ENCODE measurements around the gene ACCSL. TPM values are rescaled to one million over a fixed set of nuclear protein-coding genes. Genes with fewer than 3 reads are reported as not detected.

ACCSL gene
- total RNA-seq, 1 experiment from 2014 or later, result not detected

DNA sequence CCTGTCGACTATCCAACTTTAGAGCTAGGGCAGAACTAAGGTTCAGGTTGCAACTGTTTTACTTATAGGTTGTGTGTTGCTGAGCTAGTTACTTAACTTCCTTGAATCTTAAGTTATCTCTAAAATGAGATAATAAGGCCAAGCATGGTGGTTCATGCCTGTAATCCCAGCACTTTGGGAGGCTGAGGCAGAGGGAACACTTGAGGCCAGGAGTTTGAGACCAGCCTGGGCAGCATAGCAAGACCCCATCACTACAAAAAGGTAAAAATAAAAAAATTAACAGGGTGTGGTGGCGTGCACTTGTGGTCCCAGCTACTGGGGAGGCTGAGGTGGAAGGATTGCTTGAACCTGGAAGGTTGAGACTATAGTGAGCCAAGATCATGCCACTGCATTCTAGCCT is 20.4 kb downstream of the ACCSL start:
- Mint-ChIP-seq H3K27ac (ENCODE audit: low read depth, unreplicated experiment) (no peak overlapping the region), H3K9me3 (ENCODE audit: unreplicated experiment) (no peaks in the 10 kb centered on the region), H3K4me3 (ENCODE audit: unreplicated experiment) (no peak overlapping the region), H3K4me1 (ENCODE audit: insufficient read depth, unreplicated experiment) (peaks cover 11% of the 10 kb centered on the region), H3K27me3 (ENCODE audit: insufficient read depth, unreplicated experiment) (no peaks in the 10 kb centered on the region), H3K36me3 (ENCODE audit: insufficient read depth, unreplicated experiment) (peaks cover 3% of the 10 kb centered on the region)
- BruUV-seq (replicated peaks), result no TSS peak
- CTCF ChIA-PET, result interaction anchor here (0.6 to 2.0 kb wide), 5 partner anchors 9 to 175 kb away, joined by 3 to 14 read pairs (median 4); no protein-coding TSS in a partner anchor
- POLR2A ChIA-PET, result no interaction called here
- TF ChIP-seq, protein P1, sequence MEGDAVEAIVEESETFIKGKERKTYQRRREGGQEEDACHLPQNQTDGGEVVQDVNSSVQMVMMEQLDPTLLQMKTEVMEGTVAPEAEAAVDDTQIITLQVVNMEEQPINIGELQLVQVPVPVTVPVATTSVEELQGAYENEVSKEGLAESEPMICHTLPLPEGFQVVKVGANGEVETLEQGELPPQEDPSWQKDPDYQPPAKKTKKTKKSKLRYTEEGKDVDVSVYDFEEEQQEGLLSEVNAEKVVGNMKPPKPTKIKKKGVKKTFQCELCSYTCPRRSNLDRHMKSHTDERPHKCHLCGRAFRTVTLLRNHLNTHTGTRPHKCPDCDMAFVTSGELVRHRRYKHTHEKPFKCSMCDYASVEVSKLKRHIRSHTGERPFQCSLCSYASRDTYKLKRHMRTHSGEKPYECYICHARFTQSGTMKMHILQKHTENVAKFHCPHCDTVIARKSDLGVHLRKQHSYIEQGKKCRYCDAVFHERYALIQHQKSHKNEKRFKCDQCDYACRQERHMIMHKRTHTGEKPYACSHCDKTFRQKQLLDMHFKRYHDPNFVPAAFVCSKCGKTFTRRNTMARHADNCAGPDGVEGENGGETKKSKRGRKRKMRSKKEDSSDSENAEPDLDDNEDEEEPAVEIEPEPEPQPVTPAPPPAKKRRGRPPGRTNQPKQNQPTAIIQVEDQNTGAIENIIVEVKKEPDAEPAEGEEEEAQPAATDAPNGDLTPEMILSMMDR (IDR thresholded peaks at IDR 0.05; ENCODE audit: unreplicated experiment), result no peak
- intact Hi-C loops (cut with micrococcal nuclease), result no loop called here
- DNase-seq (ENCODE audit: unreplicated experiment), result no peak

DNA sequence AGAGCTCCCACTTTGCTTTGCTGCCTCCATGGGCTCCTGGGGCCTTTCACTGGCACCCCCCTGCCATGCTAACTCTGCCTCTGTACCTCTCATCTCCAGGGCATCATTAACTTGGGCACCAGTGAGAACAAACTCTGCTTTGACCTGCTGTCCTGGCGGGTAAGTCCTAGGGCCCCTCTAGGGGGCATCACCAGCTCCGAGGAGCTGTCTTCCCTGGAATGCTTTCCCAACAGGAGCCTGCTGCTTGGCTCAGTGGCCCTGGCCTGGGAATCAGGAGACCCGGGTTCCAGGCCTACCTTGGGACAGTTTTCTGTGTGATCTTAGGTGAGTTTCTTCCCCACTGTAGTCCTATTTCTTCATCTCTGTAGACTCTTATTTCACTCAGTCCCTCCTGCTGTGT is 23.4 kb downstream of the ACCSL start:
- no peak overlapping the region for H3K4me3 Mint-ChIP-seq (ENCODE audit: unreplicated experiment)
- no peaks in the 10 kb centered on the region for H3K9me3 Mint-ChIP-seq (ENCODE audit: unreplicated experiment)
- no TSS peak for BruUV-seq (replicated peaks)
- TF ChIP-seq, protein P1 (IDR thresholded peaks at IDR 0.05; ENCODE audit: unreplicated experiment), result no peak
- peaks cover 4% of the 10 kb centered on the region for H3K4me1 Mint-ChIP-seq (ENCODE audit: insufficient read depth, unreplicated experiment)
- H3K27me3 Mint-ChIP-seq (ENCODE audit: insufficient read depth, unreplicated experiment), result no peaks in the 10 kb centered on the region
- CTCF ChIA-PET, result interaction anchor here (0.6 to 1.7 kb wide), 8 partner anchors 14 to 181 kb away, joined by 3 to 7 read pairs (median 4); partner anchors contain the start of gene EXT2
- peaks cover 6% of the 10 kb centered on the region for H3K36me3 Mint-ChIP-seq (ENCODE audit: insufficient read depth, unreplicated experiment)
- POLR2A ChIA-PET, result no interaction called here
- no peak for DNase-seq (ENCODE audit: unreplicated experiment)
- intact Hi-C loops (cut with micrococcal nuclease), result no loop called here
- no peak overlapping the region for H3K27ac Mint-ChIP-seq (ENCODE audit: low read depth, unreplicated experiment)

DNA sequence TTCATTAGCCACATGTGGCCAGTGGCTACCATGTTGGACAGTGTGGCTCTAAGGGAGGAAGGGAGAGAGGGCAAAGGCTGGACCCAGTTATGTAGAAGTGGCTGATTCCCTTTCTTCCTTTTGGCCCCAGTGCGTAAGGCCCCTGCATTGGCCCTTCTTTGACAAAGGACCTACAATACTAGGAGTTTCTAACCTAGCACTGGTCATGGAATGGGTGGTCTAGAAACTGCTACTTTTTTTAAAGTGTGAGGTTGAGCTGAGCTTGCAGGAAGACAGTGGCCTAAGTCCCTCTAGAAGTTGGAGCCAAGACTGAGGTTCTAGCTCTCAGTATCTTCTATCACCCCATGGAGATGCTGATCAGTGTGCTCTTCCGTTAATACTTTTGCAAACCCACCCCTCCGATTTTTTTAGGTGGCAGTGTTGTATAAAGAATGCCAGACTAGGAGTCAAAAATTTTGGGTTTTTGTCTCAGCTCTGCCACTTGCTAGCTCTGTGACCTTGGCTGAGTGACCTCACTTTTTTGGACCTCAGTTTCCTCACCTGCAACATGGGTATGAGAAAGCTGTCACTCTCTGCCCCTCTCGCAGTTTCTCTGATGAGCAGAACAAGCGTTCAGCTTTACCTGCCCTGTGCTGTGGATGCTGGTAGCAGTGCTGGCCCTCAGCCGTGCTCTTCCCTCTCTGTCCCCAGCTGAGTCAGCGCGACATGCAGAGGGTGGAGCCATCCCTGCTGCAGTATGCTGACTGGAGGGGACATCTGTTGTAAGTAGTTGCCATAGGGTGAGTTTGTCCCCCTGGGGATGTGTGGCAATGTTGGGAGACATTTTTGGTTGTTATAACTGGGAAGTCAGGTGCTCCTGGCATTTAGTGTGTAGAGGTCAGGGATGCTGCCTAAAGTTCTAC is 25.2 kb downstream of the ACCSL start:
- Mint-ChIP-seq H3K4me3 (ENCODE audit: unreplicated experiment) (no peak overlapping the region), H3K36me3 (ENCODE audit: insufficient read depth, unreplicated experiment) (peaks cover 6% of the 10 kb centered on the region), H3K27ac (ENCODE audit: low read depth, unreplicated experiment) (no peak overlapping the region), H3K9me3 (ENCODE audit: unreplicated experiment) (no peaks in the 10 kb centered on the region), H3K27me3 (ENCODE audit: insufficient read depth, unreplicated experiment) (no peaks in the 10 kb centered on the region), H3K4me1 (ENCODE audit: insufficient read depth, unreplicated experiment) (no peaks in the 10 kb centered on the region)
- BruUV-seq (replicated peaks), result no TSS peak
- no peak for DNase-seq (ENCODE audit: unreplicated experiment)
- POLR2A ChIA-PET, result interaction anchor here (1.0 kb wide), 1 partner anchor 50 kb away, joined by 3 read pairs; no protein-coding TSS in a partner anchor
- CTCF ChIA-PET, result interaction anchor here (0.6 to 1.2 kb wide), 4 partner anchors 13 to 193 kb away, joined by 3 to 5 read pairs (median 4); no protein-coding TSS in a partner anchor
- intact Hi-C loops (cut with micrococcal nuclease), result no loop called here
- TF ChIP-seq, protein P1 (IDR thresholded peaks at IDR 0.05; ENCODE audit: unreplicated experiment), result no peak

DNA sequence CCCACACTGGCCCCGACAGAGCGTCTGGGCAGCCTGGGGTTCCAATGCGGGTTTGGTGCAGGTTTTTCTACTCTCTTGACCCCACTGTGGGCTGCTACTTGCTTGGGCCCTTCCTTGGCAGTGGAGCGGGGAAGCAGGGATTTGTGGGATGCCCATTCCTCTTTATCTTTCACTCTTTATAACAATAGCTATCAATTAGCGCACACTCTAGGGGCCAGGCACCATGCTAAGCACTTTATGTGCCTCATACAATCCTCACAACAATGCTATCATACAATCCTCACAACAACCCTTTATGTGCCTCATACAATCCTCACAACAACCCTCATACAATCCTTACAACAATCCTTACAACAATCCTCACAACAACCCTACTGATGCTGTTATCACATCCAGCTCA is 31.0 kb downstream of the ACCSL start:
- TF ChIP-seq, protein P1 (IDR thresholded peaks at IDR 0.05; ENCODE audit: unreplicated experiment), result no peak
- intact Hi-C loops (cut with micrococcal nuclease), result no loop called here
- Mint-ChIP-seq H3K4me1 (ENCODE audit: insufficient read depth, unreplicated experiment) (no peaks in the 10 kb centered on the region), H3K9me3 (ENCODE audit: unreplicated experiment) (no peaks in the 10 kb centered on the region), H3K4me3 (ENCODE audit: unreplicated experiment) (no peak overlapping the region), H3K27ac (ENCODE audit: low read depth, unreplicated experiment) (no peak overlapping the region), H3K36me3 (ENCODE audit: insufficient read depth, unreplicated experiment) (no peaks in the 10 kb centered on the region), H3K27me3 (ENCODE audit: insufficient read depth, unreplicated experiment) (no peaks in the 10 kb centered on the region)
- POLR2A ChIA-PET, result no interaction called here
- no TSS peak for BruUV-seq (replicated peaks)
- no peak for DNase-seq (ENCODE audit: unreplicated experiment)
- CTCF ChIA-PET, result interaction anchor here (0.6 to 1.1 kb wide), 4 partner anchors 12 to 809 kb away, joined by 3 to 7 read pairs (median 3); no protein-coding TSS in a partner anchor
